Body of pancreas (tissue), 4 donors: ENCODE measurements around the gene ZCCHC18. TPM values are rescaled to one million over a fixed set of nuclear protein-coding genes. Genes with fewer than 3 reads are reported as not detected.
"Not testable (repeated sequence)": the region's sequence is repeated elsewhere in the genome, so short reads cannot be mapped to it uniquely, and the experiment has no call there.

Experiments used
- ATAC-seq: fragments of 150-250 bp; one replicate; pipeline ENCODE4 v1.9.1; 2016
- DNase-seq, 4 donors: peaks; one replicate each; pipeline ENCODE4 v3.0.0-alpha.2; 2019
- H3K27ac ChIP-seq, 4 donors: fragments of 200-600 bp; sonication (generic); 1 replicate in 3 of 4; 2 replicates in 1 of 4; pipeline versions ENCODE4 v1.5.1 to v1.6.1; 2016 to 2019; ENCODE audit warnings: mild to moderate bottlenecking in 1 of 4, mixed read lengths in 1 of 4, moderate library complexity in 1 of 4
- H3K27me3 ChIP-seq, 2 donors: fragments of 200-600 bp; sonication (generic); one replicate each; pipeline ENCODE4 v1.6.0; 2016; ENCODE audit warnings: mild to moderate bottlenecking in 1 of 2
- H3K36me3 ChIP-seq, 2 donors: fragments of 200-600 bp; sonication (generic); replicated peaks in 1 of 2; 2 replicates each; pipeline ENCODE4 v1.5.1; 2016; ENCODE audit warnings: low read depth in 2 of 2; ENCODE audit not compliant: insufficient read depth in 1 of 2
- H3K4me1 ChIP-seq: fragments of 200-600 bp; sonication (generic); one replicate; pipeline ENCODE4 v1.6.0; 2016
- H3K4me3 ChIP-seq, 2 donors: fragments of 200-600 bp; sonication (generic); 1 replicate in 1 of 2; 2 replicates in 1 of 2; pipeline ENCODE4 v1.5.1; 2016 to 2019
- H3K9me3 ChIP-seq, 3 donors: fragments of 200-600 bp; sonication (generic); 1 replicate in 2 of 3; 2 replicates in 1 of 3; pipeline ENCODE4 v1.5.1; 2016
- CTCF ChIP-seq, 7 experiments: fragments of 450-650 bp in 4 of 7; fragments of 200-600 bp in 3 of 7; sonication (generic) in 3 of 7; IDR thresholded peaks; one replicate each; pipeline ENCODE4 v1.5.1; 2016 to 2019; ENCODE audit warnings: antibody characterized with exemption in 7 of 7
- POLR2A ChIP-seq, 3 donors: fragments of 450-650 bp; IDR thresholded peaks; one replicate each; pipeline ENCODE4 v1.6.1; 2016; ENCODE audit warnings: antibody characterized with exemption in 3 of 3, mild to moderate bottlenecking in 2 of 3
- WGBS, 2 donors: methylation state at CpG; one replicate each; pipeline ENCODE4 v1.1.5; 2017; 5-methylcytosine and 5-hydroxymethylcytosine counted together
- intact Hi-C: fragments of 100-400 bp; cut with DNase I; formaldehyde crosslinking; loops from one replicate; pipeline ENCODE4 v1.15.1; 2023
- total RNA-seq, 2 donors: library from RNA; depleted of rRNA; stranded (reverse); fragments of >200 nt; gene quantifications; one replicate each; pipeline ENCODE4 v1.1.0, GENCODE V29; 2016

ZCCHC18 gene
- total RNA-seq: 1 to 10 TPM in 1 of 2 donors, not detected in 1; 2.6 TPM

DNA sequence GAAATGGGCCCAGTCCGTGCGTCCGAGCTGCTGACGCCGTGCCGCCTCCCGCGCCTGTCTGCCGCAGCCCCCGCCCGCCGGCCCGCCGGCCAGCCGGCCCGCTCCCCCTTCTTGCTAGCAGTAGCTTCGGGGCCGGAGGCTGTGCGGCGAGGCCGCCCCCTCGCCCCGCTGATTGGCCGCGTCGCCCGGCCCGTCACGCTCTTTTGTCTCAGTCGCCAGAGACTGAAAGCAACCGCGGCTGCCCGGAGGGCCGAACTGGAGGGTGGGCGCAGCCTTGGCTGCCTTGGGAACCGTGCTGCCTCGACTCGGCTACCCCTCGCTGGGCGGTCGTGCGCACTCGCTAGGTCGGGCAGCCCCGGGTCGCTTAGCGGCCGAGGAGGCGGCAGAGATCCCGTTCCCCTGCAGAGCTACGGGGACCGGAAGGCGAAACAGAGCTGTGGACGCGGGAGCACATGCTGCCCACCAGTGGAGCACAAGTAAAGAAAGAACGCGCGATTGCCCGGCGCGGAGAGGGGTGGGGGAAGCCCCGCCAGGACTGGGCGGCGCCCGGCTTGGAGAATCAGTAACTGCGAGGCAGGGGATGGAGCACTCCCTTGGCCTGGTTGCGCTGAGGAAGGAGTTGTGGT lies at the start of gene ZCCHC18:
Gene ZCCHC18 (plus strand): TSS at position 198 of the 626 bp plus-strand sequence. CDS start 1,589 bp downstream, outside the sequence.
- 0 to 1% methylated on average over 9 to 54 of the region's 67 CpGs for WGBS, 2 donors
- DNase-seq (peak; percentile 15 to 39 (median 23)), ATAC-seq (peak; percentile 75)
- intact Hi-C loops: no loop called here
- Histone ChIP-seq H3K27ac (peak within 1 kb of the TSS in 2 of 4 donors; percentile 21 to 25), H3K9me3 (no peaks in the 10 kb centered on the region), H3K27me3 (no peaks in the 10 kb centered on the region), H3K36me3 (no peaks in the 10 kb centered on the region), H3K4me1 (no peaks in the 10 kb centered on the region), H3K4me3 (peak within 1 kb of the TSS; percentile 4 to 27)
- TF ChIP-seq CTCF (IDR thresholded peaks at IDR 0.05) (no peak), POLR2A (IDR thresholded peaks at IDR 0.05) (peak in 1 of 3 donors; percentile 22)

GRCh38 chrX:104062636-104063035 lies 49.7 kb upstream of the ZCCHC18 start:
- H3K9me3 ChIP-seq, H3K4me3 ChIP-seq, H3K36me3 ChIP-seq, DNase-seq, H3K27me3 ChIP-seq, H3K27ac ChIP-seq, ATAC-seq, intact Hi-C loops, H3K4me1 ChIP-seq: not testable (repeated sequence)
- no CpG with 5 or more reads among the region's 18 CpGs for WGBS, 2 donors

DNA sequence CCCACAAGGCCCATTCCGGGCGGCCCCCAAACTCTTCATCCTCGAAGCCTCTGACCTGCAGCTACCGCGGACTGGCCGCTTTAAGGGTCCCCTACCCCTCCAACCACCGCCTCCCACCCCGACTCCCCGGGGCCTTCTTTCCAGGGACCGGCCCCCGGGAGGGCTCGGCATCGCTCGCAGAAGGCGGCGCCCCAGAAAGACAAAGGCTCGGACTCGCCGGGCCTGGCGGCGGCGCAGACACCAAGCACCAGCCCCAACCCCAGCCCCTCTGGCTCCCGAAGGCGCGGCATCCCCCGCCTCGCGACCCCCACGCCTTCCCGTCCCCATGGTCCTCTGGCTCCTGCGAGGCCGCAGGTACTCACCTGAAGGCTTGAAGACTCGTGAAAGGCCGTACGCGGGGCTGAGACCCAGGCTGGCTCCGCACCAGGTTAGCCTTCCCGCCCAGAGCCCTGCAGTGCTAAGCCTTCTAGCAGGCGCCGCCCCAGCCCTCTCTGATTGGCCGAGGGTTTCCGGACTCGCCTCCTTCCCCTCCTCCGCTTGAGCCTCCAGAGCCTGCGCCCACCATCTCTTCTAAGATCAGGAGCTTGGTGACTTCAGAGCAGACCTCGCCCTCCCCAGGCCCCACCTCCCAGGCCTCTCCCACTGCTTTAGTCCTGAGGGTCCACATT lies 36.4 kb upstream of the ZCCHC18 start, which contains the start of gene TMSB15C:
Gene TMSB15C (minus strand): TSS at position 459 of the 668 bp plus-strand sequence.
- H3K27me3 ChIP-seq, H3K27ac ChIP-seq, DNase-seq, intact Hi-C loops, H3K9me3 ChIP-seq, H3K4me1 ChIP-seq, H3K36me3 ChIP-seq, H3K4me3 ChIP-seq: not testable (repeated sequence)
- no CpG with 5 or more reads among the region's 46 CpGs for WGBS, 2 donors
- peak; percentile 60 for ATAC-seq

DNA sequence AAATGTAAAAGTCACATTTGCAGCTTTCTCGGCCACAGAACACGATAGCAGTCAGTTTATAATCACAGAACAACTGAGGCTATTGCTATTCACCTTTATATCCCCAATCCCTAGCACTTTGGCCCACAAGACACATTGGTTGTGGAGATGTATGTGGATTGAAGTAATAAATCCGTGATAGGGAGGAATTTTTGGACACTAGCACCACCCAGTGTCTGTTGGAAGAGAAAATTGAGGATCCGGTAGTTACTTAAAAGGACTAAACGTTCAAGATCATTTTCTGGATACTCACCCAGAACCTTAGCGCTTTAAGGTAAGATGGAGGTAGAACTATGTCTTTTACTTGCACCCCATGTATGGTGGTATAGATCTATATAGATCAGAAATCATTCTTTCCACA lies 34.5 kb upstream of the ZCCHC18 start:
- ATAC-seq: not testable (repeated sequence)
- WGBS, 2 donors: no CpG with 5 or more reads among the region's 6 CpGs

GRCh38 chrX:104084063-104084462 lies 28.3 kb upstream of the ZCCHC18 start:
- Histone ChIP-seq H3K27me3 (no peaks in the 10 kb centered on the region), H3K4me1 (no peaks in the 10 kb centered on the region), H3K4me3 (no peak overlapping the region), H3K36me3 (no peaks in the 10 kb centered on the region), H3K27ac (no peak overlapping the region), H3K9me3 (no peaks in the 10 kb centered on the region)
- TF ChIP-seq CTCF (IDR thresholded peaks at IDR 0.05) (no peak), POLR2A (IDR thresholded peaks at IDR 0.05) (no peak)
- WGBS, 2 donors: 87% methylated on average over 3 of the region's 4 CpGs; no CpG with 5 or more reads in 1 of the 2 donors
- intact Hi-C loops: no loop called here
- DNase-seq (no peak), ATAC-seq (no peak)

More for the DNA sequence above, 34.5 kb upstream of the ZCCHC18 start:
- H3K36me3 ChIP-seq, H3K27me3 ChIP-seq, H3K27ac ChIP-seq, DNase-seq, H3K4me3 ChIP-seq, intact Hi-C loops, H3K4me1 ChIP-seq, H3K9me3 ChIP-seq: not testable (repeated sequence)

- no peak for ATAC-seq
- no peaks in the 10 kb centered on the region for H3K27me3 ChIP-seq
- TF ChIP-seq CTCF (IDR thresholded peaks at IDR 0.05): no peak
- no peak for TF ChIP-seq POLR2A (IDR thresholded peaks at IDR 0.05)
- DNase-seq: no peak
- intact Hi-C loops: no loop called here
- no peaks in the 10 kb centered on the region for H3K9me3 ChIP-seq
- no peaks in the 10 kb centered on the region for H3K4me1 ChIP-seq
- H3K4me3 ChIP-seq: no peak overlapping the region
- 79% methylated on average over 3 of the region's 5 CpGs; no CpG with 5 or more reads in 1 of the 2 donors for WGBS, 2 donors
- H3K36me3 ChIP-seq: no peaks in the 10 kb centered on the region
- no peak overlapping the region for H3K27ac ChIP-seq
Observed at GRCh38 chrX:104084534-104085277, 27.6 kb upstream of the ZCCHC18 start.
